ENCODE measurements around the gene SHISAL2A. TPM values are rescaled to one million over a fixed set of nuclear protein-coding genes. Genes with fewer than 3 reads are reported as not detected.

The SHISAL2A gene
- total and polyA plus RNA-seq, 2 of the 8 experiments (the other 6 are each of a cell fraction or from before 2014, with no cell fraction given), result 0.74 to 2.1 TPM

GRCh38 chr1:52629325-52629643 lies 3.7 kb upstream of the SHISAL2A start:
- no peak overlapping the region for H2AK5ac ChIP-seq (ENCODE audit: low read depth, low read length)
- 86% methylated on average over 7 of the region's 7 CpGs; no CpG with 5 or more reads in 1 of the 2 experiments for WGBS, 2 experiments (ENCODE audit: extremely low coverage in 1 of 2, insufficient coverage in 1 of 2, insufficient read length in 1 of 2, insufficient replicate concordance in 2 of 2, low coverage in 1 of 2, low lambda C conversion rate in 2 of 2, missing lambda C conversion rate in 1 of 2)
- H4K5ac ChIP-seq (ENCODE audit: insufficient read length, low read depth, low read length), result no peak overlapping the region
- no peaks in the 10 kb centered on the region for H3K79me1 ChIP-seq (ENCODE audit: low read depth, low read length)
- H2BK20ac ChIP-seq (ENCODE audit: low read length), result no peak overlapping the region; the same call in 1 of the 2 replicates
- TF ChIP-seq YY1 (IDR thresholded peaks at IDR 0.05; ENCODE audit: low read depth, low read length) (no peak), RFX5 (IDR thresholded peaks at IDR 0.05; ENCODE audit: borderline replicate concordance, low read depth, low read length) (no peak; the same call in 1 of the 2 replicates), CTCF (IDR thresholded peaks at IDR 0.05; ENCODE audit: control extremely low read depth in 1 of 3, insufficient read depth in 1 of 3, low read depth in 1 of 3, low read length in 3 of 3) (peak in 1 of 3 experiments; percentile 6; a peak in 1 of 4 replicates), EP300 (IDR thresholded peaks at IDR 0.05; ENCODE audit: borderline replicate concordance in 1 of 2, low read depth in 2 of 2, low read length in 2 of 2) (peak in 1 of 2 experiments; percentile 16; a peak in 1 of 3 replicates)
- no peak overlapping the region for H3K4me2 ChIP-seq (ENCODE audit: insufficient read depth in 1 of 2, low read depth in 2 of 2, low read length in 2 of 2)
- no peak overlapping the region for H3K14ac ChIP-seq (ENCODE audit: insufficient read length)
- peak overlapping the region; percentile 46; the same call in 1 of the 2 replicates for H2BK15ac ChIP-seq (ENCODE audit: low read length)
- H3K9me3 ChIP-seq (ENCODE audit: insufficient read depth in 2 of 2, low read depth in 1 of 2, low read length in 1 of 2), result no peaks in the 10 kb centered on the region
- no peaks in the 10 kb centered on the region for H3K36me3 ChIP-seq (ENCODE audit: control insufficient read depth in 2 of 4, insufficient read depth in 4 of 4, low read length in 3 of 4)
- no peak overlapping the region for H3K4me3 ChIP-seq (ENCODE audit: extremely low read depth in 1 of 4, insufficient read depth in 2 of 4, low read depth in 3 of 4, low read length in 4 of 4)
- H3K9ac ChIP-seq (replicated peaks in 1 of 4; ENCODE audit: extremely low read depth in 1 of 4, low read depth in 3 of 4, low read length in 3 of 4), result no peak overlapping the region
- CTCF ChIA-PET (ENCODE audit: partially characterized antibody), result interaction anchor here (1.0 to 1.6 kb wide), 2 partner anchors 24 to 76 kb away, joined by 3 read pairs; partner anchors contain the start of gene TUT4
- H3K23me2 ChIP-seq (ENCODE audit: low read depth, low read length), result peaks cover 7% of the 10 kb centered on the region; the same call in 1 of the 2 replicates
- H3K4me1 ChIP-seq (replicated peaks in 1 of 4; ENCODE audit: control insufficient read depth in 3 of 4, insufficient read depth in 4 of 4, low read length in 3 of 4), result peaks cover 3 to 10% (median 6%) of the 10 kb centered on the region in 4 experiments; a peak in 6 of 7 replicates
- no peak overlapping the region for H3K4ac ChIP-seq (replicated peaks; ENCODE audit: insufficient read length, low read depth, low read length)
- no peak overlapping the region for H2BK120ac ChIP-seq (replicated peaks; ENCODE audit: low read depth, low read length)
- H4K8ac ChIP-seq (ENCODE audit: extremely low read depth, insufficient read depth, low read length), result no peak overlapping the region; the same call in 1 of the 2 replicates
- no peak overlapping the region for H3K56ac ChIP-seq (replicated peaks; ENCODE audit: insufficient read length, low read depth, low read length)
- H2AFZ ChIP-seq (ENCODE audit: low read length), result peak overlapping the region; percentile 6; the same call in 1 of the 2 replicates
- H3K79me2 ChIP-seq (ENCODE audit: control insufficient read depth in 1 of 2, insufficient read depth in 2 of 2, low read length in 2 of 2), result no peaks in the 10 kb centered on the region
- POLR2A ChIA-PET (ENCODE audit: partially characterized antibody), result interaction anchor here (0.6 kb wide), 1 partner anchor 225 kb away, joined by 4 read pairs; the partner anchor contains the start of genes ORC1 and PRPF38A
- H4K91ac ChIP-seq (replicated peaks; ENCODE audit: insufficient read length, low read length), result no peak overlapping the region
- H3K18ac ChIP-seq (ENCODE audit: extremely low read depth, low read length), result no peak overlapping the region
- FAIRE-seq (no peak), DNase-seq (ENCODE audit: low read depth in 1 of 2, low spot score in 2 of 2) (peak in 1 of 2 experiments; percentile 53)
- H2BK5ac ChIP-seq (ENCODE audit: low read depth, low read length), result no peak overlapping the region
- H3K27ac ChIP-seq (ENCODE audit: low read depth, low read length), result no peak overlapping the region
- H3K27me3 ChIP-seq (replicated peaks in 1 of 4; ENCODE audit: control insufficient read depth in 3 of 4, extremely low read depth in 1 of 4, insufficient read depth in 3 of 4, low read length in 3 of 4), result peaks cover 24 to 30% (median 30%) of the 10 kb centered on the region in 4 experiments
- H4K20me1 ChIP-seq (replicated peaks in 1 of 2; ENCODE audit: control insufficient read depth in 1 of 2, insufficient read depth in 2 of 2, low read length in 2 of 2), result no peaks in the 10 kb centered on the region
- no peak overlapping the region for H2BK12ac ChIP-seq (ENCODE audit: low read depth, low read length)
- H3K23ac ChIP-seq (ENCODE audit: insufficient read length), result no peak overlapping the region

Data from H1 (cell line).